A549 treated with CORT108297 at 1 μM for 4 hours (cell line): ENCODE measurements around the gene TC2N. TPM values are rescaled to one million over a fixed set of nuclear protein-coding genes. Genes with fewer than 3 reads are reported as not detected.

Experiments
- total RNA-seq: library from RNA; stranded (reverse); fragments of 200-300 nt; extraction: Qiagen RNA extraction; gene quantifications from 5 replicates; pipeline ENCODE4 v1.2.3, GENCODE V29; 2022

Gene TC2N
- 0.54 to 0.70 TPM (median 0.64 TPM) in 5 replicates for total RNA-seq

GRCh38 chr14:91867316-91867988 is at the start of gene TC2N:
Gene TC2N, minus strand, starts transcription at chr14:91867536. Its CDS starts 53,767 bp downstream, at chr14:91813769.

GRCh38 chr14:91731986-91732385 is 135.3 kb downstream of the TC2N start, which contains the start of gene CATSPERB:
Gene CATSPERB, minus strand, starts transcription at chr14:91732086. Its CDS starts 2,607 bp downstream, at chr14:91729479.

Other genes with a start within 250 kb of the TC2N start
- gene CATSPERB, start 135.4 kb downstream of the TC2N start, total RNA-seq, result not detected in 5 replicates
- gene FBLN5, start 80.2 kb upstream of the TC2N start, total RNA-seq, result 2.4 to 3.3 TPM (median 2.8 TPM) in 5 replicates
- gene TRIP11, start 172.5 kb upstream of the TC2N start, total RNA-seq, result 5.7 to 9.9 TPM (median 7.8 TPM) in 5 replicates
- 21.2 to 45.6 TPM (median 24.4 TPM) in 5 replicates for gene ATXN3, start 239.0 kb upstream of the TC2N start, total RNA-seq